ENCODE data around the gene KRT80.
"Not testable (repeated sequence)": the region's sequence is repeated elsewhere in the genome, so short reads cannot be mapped to it uniquely, and the experiment has no call there.

KRT80 gene

DNA sequence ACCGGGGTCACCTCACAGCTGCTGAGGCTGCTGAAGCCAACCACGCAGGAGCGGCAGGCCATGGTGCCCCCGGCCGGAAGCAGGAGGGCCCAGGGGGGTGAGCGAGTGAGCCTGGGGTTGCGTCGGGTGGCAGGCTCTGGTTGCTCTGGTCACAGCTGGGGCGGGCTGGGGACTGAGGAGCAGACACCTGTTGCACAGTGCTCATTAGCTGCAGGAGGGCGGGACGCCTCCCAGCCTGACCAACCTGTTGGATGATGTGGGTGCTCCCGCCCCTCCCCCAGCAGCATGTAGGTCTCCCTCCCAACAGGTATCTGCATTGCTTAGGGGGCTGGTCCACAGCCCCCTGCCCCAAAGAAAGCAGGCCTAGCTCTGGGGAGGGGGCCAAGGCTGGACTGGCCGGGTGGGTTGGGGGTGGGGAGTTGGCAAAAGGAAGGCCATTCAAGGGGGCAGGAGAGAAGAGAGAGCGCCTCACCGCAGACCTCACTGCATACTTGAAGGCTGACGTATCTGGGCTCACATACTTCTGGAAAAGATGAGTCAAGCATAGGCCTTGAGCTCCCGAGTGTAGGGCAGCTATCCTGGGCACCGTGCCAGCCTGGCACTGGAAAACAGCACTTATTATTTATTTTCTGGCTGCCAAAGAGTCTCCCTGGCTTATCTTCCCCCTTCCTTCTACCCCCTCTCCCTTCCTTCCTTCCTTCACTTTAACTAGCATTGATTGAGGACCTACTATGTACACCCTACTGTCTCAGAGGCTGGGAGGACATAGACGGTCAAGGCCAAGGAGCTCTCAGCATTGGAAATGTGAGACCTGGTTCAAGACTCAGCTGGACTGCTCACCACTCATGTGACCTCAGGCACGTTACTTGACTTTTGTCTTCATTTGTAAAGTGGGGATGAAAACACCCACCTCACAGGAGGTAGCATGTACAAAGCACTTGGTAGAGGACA lies at the start of gene KRT80:
TSS of gene KRT80 (minus strand) at position 174 of the 951 bp plus-strand sequence. CDS start at position 62, 112 bp downstream.
- TF ChIP-seq, protein P1, sequence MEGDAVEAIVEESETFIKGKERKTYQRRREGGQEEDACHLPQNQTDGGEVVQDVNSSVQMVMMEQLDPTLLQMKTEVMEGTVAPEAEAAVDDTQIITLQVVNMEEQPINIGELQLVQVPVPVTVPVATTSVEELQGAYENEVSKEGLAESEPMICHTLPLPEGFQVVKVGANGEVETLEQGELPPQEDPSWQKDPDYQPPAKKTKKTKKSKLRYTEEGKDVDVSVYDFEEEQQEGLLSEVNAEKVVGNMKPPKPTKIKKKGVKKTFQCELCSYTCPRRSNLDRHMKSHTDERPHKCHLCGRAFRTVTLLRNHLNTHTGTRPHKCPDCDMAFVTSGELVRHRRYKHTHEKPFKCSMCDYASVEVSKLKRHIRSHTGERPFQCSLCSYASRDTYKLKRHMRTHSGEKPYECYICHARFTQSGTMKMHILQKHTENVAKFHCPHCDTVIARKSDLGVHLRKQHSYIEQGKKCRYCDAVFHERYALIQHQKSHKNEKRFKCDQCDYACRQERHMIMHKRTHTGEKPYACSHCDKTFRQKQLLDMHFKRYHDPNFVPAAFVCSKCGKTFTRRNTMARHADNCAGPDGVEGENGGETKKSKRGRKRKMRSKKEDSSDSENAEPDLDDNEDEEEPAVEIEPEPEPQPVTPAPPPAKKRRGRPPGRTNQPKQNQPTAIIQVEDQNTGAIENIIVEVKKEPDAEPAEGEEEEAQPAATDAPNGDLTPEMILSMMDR (conservative IDR thresholded peaks at IDR 0.05; ENCODE audit: low read depth, low read length): no peak
- H3K4me3 ChIP-seq (ENCODE audit: low read length): peak within 1 kb of the TSS; percentile 52
- peak; percentile 99 for DNase-seq (ENCODE audit: low read depth)

DNA sequence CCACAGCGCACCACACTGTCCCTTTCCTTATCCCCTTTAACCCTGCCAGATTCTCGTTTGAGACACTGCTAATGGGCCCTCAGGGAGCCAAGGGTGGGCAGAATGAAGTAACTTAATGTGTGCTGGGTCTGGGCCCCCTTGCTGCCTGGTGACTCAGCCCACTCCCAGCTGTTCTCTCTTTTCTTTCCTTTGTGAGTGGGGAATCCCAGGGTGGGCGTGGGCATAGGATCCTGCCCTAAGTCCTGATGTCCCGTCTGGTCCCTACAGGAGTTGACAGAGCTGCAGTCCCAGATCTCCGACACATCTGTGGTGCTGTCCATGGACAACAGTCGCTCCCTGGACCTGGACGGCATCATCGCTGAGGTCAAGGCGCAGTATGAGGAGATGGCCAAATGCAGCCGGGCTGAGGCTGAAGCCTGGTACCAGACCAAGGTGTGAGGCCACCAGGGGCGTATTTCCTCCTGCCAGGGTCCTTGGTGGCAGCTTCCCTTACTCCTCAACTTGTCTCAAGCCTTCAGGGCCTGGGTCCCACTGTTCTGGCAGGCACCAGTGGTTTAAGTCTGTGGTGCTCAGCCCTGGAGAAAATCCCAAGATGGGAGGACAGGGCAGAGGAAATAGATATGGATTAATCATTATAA lies 49.5 kb upstream of the KRT80 start:
- H3K4me3 ChIP-seq (ENCODE audit: low read length): no peak overlapping the region
- TF ChIP-seq, protein P1 (conservative IDR thresholded peaks at IDR 0.05; ENCODE audit: low read depth, low read length): peak; percentile 17
- DNase-seq (ENCODE audit: low read depth): no peak

DNA sequence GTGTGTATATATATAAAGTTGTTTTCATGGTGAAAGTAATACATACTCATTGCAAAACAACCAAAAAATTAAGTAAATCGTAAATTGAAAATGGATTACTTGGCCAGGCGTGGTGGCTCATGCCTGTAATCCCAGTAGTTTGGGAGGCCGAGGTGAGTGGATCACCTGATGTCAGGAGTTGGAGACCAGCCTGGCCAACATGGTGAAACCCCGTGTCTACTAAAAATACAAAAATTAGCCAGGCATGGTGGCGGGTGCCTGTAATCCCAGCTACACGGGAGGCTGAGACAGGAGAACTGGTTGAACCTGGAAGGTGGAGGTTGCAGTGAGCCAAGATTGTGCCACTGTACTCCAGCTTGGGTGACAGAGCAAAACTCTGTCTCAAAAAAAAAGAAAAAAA lies 48.4 kb upstream of the KRT80 start:
- DNase-seq (ENCODE audit: low read depth): not testable (repeated sequence)

DNA sequence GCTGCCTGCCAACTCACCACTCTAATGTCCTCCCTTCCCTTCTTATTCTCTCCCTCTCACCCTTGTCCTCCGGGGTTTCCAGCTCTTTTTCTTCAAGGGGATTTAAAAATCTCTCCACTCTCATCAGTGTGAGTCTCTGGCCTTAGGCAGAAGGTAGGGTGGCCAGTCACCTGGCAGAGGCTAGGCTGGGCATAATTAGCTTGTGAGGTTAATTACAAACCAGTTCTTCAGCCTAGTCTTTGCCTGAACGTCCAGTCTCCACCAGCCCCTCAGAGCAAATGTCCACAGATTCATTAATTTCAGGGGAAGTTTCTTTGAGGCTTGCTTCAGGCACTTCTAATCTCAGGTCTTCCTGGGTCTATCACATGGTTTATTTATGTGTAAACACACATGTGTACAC lies 48.0 kb upstream of the KRT80 start:
- DNase-seq (ENCODE audit: low read depth): no peak
- no peak overlapping the region for H3K4me3 ChIP-seq (ENCODE audit: low read length)
- TF ChIP-seq, protein P1 (conservative IDR thresholded peaks at IDR 0.05; ENCODE audit: low read depth, low read length): no peak

More for the DNA sequence above, 48.4 kb upstream of the KRT80 start:
- H3K4me3 ChIP-seq (ENCODE audit: low read length): not testable (repeated sequence)

DNA sequence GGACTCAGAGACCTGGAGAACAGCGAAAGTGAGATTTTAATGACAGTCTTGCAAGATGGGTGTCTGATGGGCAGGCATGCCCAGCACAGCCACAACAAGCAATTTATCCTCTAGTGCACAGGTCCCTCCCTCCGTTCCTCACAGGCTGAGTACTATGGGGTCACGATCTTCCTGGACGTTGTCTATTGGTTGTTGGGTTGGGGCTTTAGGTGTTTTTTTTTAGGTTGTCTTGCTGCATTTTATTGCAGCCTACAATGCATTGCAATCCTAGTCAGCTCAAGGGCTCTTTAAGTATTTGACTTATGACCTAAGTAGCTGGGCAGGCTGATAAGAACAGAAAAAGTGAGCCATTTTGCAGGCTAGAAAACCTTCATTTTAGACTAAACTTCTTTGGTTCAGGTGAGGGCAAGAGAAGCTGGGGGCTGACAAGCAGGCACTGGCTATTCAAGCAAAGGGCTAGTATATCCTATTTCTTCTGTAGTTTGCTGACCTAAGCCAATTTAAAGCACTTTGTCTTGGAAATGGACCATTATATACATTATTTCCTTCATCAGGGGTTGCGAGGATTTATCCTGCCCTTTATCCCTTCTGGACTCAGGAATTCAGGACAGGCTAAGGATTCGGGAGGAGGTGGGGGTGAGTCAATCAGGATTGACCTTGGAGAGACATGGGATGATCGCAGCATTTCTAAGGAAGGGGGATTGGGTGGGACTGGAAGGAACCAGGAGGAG lies 47.3 kb upstream of the KRT80 start:
- H3K4me3 ChIP-seq (ENCODE audit: low read length): peak overlapping the region; percentile 95
- DNase-seq (ENCODE audit: low read depth): no peak
- TF ChIP-seq, protein P1 (conservative IDR thresholded peaks at IDR 0.05; ENCODE audit: low read depth, low read length): no peak

DNA sequence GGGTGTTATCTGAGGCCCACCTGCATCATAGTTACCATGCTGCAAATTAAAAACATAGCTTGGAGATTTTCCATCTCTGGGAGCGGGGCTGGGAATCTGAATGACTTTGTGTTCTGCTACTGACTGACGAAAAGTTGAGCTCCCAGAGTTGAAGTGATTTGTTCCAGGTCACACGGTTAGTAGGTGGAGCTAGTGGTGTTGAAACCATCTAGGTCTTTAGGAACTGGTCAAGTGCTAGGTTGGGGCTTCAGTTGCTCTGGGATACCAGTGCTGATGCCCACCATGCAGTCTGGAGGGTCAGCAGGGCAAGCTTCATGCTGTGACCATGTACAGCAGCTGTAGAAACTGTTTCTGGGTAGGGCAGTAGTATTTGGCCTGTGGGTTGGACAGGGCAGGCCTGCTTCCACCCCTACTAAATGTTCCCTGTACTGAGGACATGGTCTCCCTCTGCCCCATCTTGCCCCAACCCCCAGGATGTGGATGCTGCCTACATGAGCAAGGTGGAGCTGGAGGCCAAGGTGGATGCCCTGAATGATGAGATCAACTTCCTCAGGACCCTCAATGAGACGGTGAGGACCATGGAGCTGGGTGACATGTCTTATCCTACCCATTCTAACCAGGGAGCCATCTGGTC lies 46.5 kb upstream of the KRT80 start:
- TF ChIP-seq, protein P1 (conservative IDR thresholded peaks at IDR 0.05; ENCODE audit: low read depth, low read length): no peak
- H3K4me3 ChIP-seq (ENCODE audit: low read length): peak overlapping the region; percentile 95
- DNase-seq (ENCODE audit: low read depth): no peak
